Measurements from ENCODE around the gene TMEM175.
"Not testable (repeated sequence)": the region's sequence is repeated elsewhere in the genome, so short reads cannot be mapped to it uniquely, and the experiment has no call there.

Gene TMEM175

GRCh38 chr4:915595-915994 is 16.7 kb upstream of the TMEM175 start:
- no peak overlapping the region for H3K4me3 ChIP-seq (ENCODE audit: low read depth, low read length)
- TF ChIP-seq CTCF (IDR thresholded peaks at IDR 0.05; ENCODE audit: low read depth, low read length) (no peak), MAX (IDR thresholded peaks at IDR 0.05; ENCODE audit: low read depth, low read length) (no peak), POLR2A (IDR thresholded peaks at IDR 0.05; ENCODE audit: extremely low read depth, insufficient read length) (no peak), MYC (IDR thresholded peaks at IDR 0.05; ENCODE audit: low read depth, low read length) (no peak)
- DNase-seq (ENCODE audit: low read depth) = peak; percentile 68

- DNase-seq (ENCODE audit: low read depth) = no peak
- TF ChIP-seq MAX (IDR thresholded peaks at IDR 0.05; ENCODE audit: low read depth, low read length) (no peak), POLR2A (IDR thresholded peaks at IDR 0.05; ENCODE audit: extremely low read depth, insufficient read length) (no peak), MYC (IDR thresholded peaks at IDR 0.05; ENCODE audit: low read depth, low read length) (no peak), CTCF (IDR thresholded peaks at IDR 0.05; ENCODE audit: low read depth, low read length) (no peak)
- H3K4me3 ChIP-seq (ENCODE audit: low read depth, low read length) = no peak overlapping the region
Observed at GRCh38 chr4:917466-917865, 14.8 kb upstream of the TMEM175 start.

GRCh38 chr4:917992-918391 is 14.3 kb upstream of the TMEM175 start:
- H3K4me3 ChIP-seq (ENCODE audit: low read depth, low read length) = no peak overlapping the region
- no peak for DNase-seq (ENCODE audit: low read depth)
- no peak for TF ChIP-seq MYC (IDR thresholded peaks at IDR 0.05; ENCODE audit: low read depth, low read length)
- no peak for TF ChIP-seq POLR2A (IDR thresholded peaks at IDR 0.05; ENCODE audit: extremely low read depth, insufficient read length)
- TF ChIP-seq CTCF (IDR thresholded peaks at IDR 0.05; ENCODE audit: low read depth, low read length) = no peak
- no peak for TF ChIP-seq MAX (IDR thresholded peaks at IDR 0.05; ENCODE audit: low read depth, low read length)

- DNase-seq (ENCODE audit: low read depth); H3K4me3 ChIP-seq (ENCODE audit: low read depth, low read length): not testable (repeated sequence)
Observed at GRCh38 chr4:918591-918990, 13.7 kb upstream of the TMEM175 start.

- DNase-seq (ENCODE audit: low read depth); H3K4me3 ChIP-seq (ENCODE audit: low read depth, low read length): not testable (repeated sequence)
Observed at GRCh38 chr4:919004-919680, 13.1 kb upstream of the TMEM175 start.

GRCh38 chr4:921830-922331 is 10.4 kb upstream of the TMEM175 start:
- no peak for DNase-seq (ENCODE audit: low read depth)
- no peak overlapping the region for H3K4me3 ChIP-seq (ENCODE audit: low read depth, low read length)
- no peak for TF ChIP-seq POLR2A (IDR thresholded peaks at IDR 0.05; ENCODE audit: extremely low read depth, insufficient read length)

GRCh38 chr4:924107-925096 is 7.9 kb upstream of the TMEM175 start:
- TF ChIP-seq POLR2A (IDR thresholded peaks at IDR 0.05; ENCODE audit: extremely low read depth, insufficient read length) (no peak), MAX (IDR thresholded peaks at IDR 0.05; ENCODE audit: low read depth, low read length) (no peak), CTCF (IDR thresholded peaks at IDR 0.05; ENCODE audit: low read depth, low read length) (no peak), MYC (IDR thresholded peaks at IDR 0.05; ENCODE audit: low read depth, low read length) (no peak)
- peak; percentile 29 for DNase-seq (ENCODE audit: low read depth)
- no peak overlapping the region for H3K4me3 ChIP-seq (ENCODE audit: low read depth, low read length)
